ENCODE measurements around the gene UBE3D.

GRCh38 chr6:82875573-82876185 is 190.0 kb downstream of the UBE3D start:
- TF ChIP-seq, protein P1, sequence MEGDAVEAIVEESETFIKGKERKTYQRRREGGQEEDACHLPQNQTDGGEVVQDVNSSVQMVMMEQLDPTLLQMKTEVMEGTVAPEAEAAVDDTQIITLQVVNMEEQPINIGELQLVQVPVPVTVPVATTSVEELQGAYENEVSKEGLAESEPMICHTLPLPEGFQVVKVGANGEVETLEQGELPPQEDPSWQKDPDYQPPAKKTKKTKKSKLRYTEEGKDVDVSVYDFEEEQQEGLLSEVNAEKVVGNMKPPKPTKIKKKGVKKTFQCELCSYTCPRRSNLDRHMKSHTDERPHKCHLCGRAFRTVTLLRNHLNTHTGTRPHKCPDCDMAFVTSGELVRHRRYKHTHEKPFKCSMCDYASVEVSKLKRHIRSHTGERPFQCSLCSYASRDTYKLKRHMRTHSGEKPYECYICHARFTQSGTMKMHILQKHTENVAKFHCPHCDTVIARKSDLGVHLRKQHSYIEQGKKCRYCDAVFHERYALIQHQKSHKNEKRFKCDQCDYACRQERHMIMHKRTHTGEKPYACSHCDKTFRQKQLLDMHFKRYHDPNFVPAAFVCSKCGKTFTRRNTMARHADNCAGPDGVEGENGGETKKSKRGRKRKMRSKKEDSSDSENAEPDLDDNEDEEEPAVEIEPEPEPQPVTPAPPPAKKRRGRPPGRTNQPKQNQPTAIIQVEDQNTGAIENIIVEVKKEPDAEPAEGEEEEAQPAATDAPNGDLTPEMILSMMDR (IDR thresholded peaks at IDR 0.05) = no peak
- no peak for TF ChIP-seq POLR2A (IDR thresholded peaks at IDR 0.05)
